HepG2 (cell line): ENCODE results near the gene KCNIP4. TPM values are rescaled to one million over a fixed set of nuclear protein-coding genes. Genes with fewer than 3 reads are reported as not detected.
A peak's percentile ranks its signal among the peaks of the same experiment; 100 is the strongest.

Experiments
- ARHGAP35 ChIP-seq: sonication (generic); formaldehyde crosslinking; IDR thresholded peaks from 2 replicates; pipeline ENCODE4 v1.9.0; 2022; ENCODE audit warnings: mild to moderate bottlenecking, inconsistent platforms, moderate library complexity, missing genetic modification reagents, borderline replicate concordance
- CBFB ChIP-seq: sonication (generic); formaldehyde crosslinking; IDR thresholded peaks from 2 replicates; pipeline ENCODE4 v1.4.0; 2020; ENCODE audit warnings: missing genetic modification reagents
- CREM ChIP-seq, 2 experiments: sonication (generic) in 1 of 2; formaldehyde crosslinking in 1 of 2; IDR thresholded peaks; 2 replicates each; pipeline versions ENCODE4 v1.4.0 to v1.6.1; 2016 to 2020; ENCODE audit warnings: antibody characterized with exemption in 1 of 2, mild to moderate bottlenecking in 1 of 2, missing genetic modification reagents in 1 of 2
- KDM3A ChIP-seq: IDR thresholded peaks from 2 replicates; pipeline ENCODE4 v1.6.1; 2018; ENCODE audit warnings: low read depth, missing compliant biosample characterization
- KDM5B ChIP-seq: sonication (generic); formaldehyde crosslinking; IDR thresholded peaks from 2 replicates; pipeline ENCODE4 v1.4.0; 2020; ENCODE audit warnings: missing genetic modification reagents, mild to moderate bottlenecking, borderline replicate concordance
- KLF16 ChIP-seq, 2 experiments: sonication (generic) in 1 of 2; formaldehyde crosslinking in 1 of 2; IDR thresholded peaks; 2 replicates each; pipeline versions ENCODE4 v1.6.1 to v1.8.0; 2016 to 2023; ENCODE audit warnings: missing genetic modification reagents in 2 of 2, missing compliant biosample characterization in 1 of 2
- MZF1 ChIP-seq: sonication (generic); formaldehyde crosslinking; IDR thresholded peaks from 2 replicates; pipeline ENCODE4 v1.8.1; 2023; ENCODE audit warnings: mild to moderate bottlenecking, missing genetic modification reagents, borderline replicate concordance
- PHF20 ChIP-seq: sonication (generic); formaldehyde crosslinking; IDR thresholded peaks from 2 replicates; pipeline ENCODE4 v1.5.0; 2020; ENCODE audit warnings: mild to moderate bottlenecking, missing genetic modification reagents
- SKIL ChIP-seq: sonication (generic); formaldehyde crosslinking; IDR thresholded peaks from 2 replicates; pipeline ENCODE4 v1.8.0; 2022; ENCODE audit warnings: missing genetic modification reagents, mild to moderate bottlenecking, moderate library complexity, borderline replicate concordance
- SP1 ChIP-seq, 2 experiments: fragments of 450-650 bp in 1 of 2; sonication (generic) in 1 of 2; formaldehyde crosslinking in 1 of 2; IDR thresholded peaks; 2 replicates each; pipeline versions ENCODE4 v1.4.0 to v1.6.1; 2016 to 2020; ENCODE audit warnings: missing genetic modification reagents in 1 of 2
- SP2 ChIP-seq: sonication (generic); formaldehyde crosslinking; IDR thresholded peaks from 2 replicates; pipeline ENCODE4 v1.5.1; 2020; ENCODE audit warnings: mild to moderate bottlenecking, missing genetic modification reagents
- TMF1 ChIP-seq: sonication (generic); formaldehyde crosslinking; IDR thresholded peaks from 2 replicates; pipeline ENCODE4 v1.8.1; 2022; ENCODE audit warnings: low read depth, missing genetic modification reagents
- U2AF2 ChIP-seq: fragments of 200-400 bp; formaldehyde crosslinking; IDR thresholded peaks from 2 replicates; pipeline ENCODE4 v1.6.1; 2017; ENCODE audit warnings: low read depth, mild to moderate bottlenecking, low read length
- YEATS4 ChIP-seq: sonication (generic); formaldehyde crosslinking; IDR thresholded peaks from 2 replicates; pipeline ENCODE4 v1.4.0; 2020; ENCODE audit warnings: missing genetic modification reagents, borderline replicate concordance
- ZKSCAN5 ChIP-seq: sonication (generic); formaldehyde crosslinking; IDR thresholded peaks from 2 replicates; pipeline ENCODE4 v1.5.1; 2020; ENCODE audit warnings: mild to moderate bottlenecking, missing genetic modification reagents
- ZNF777 ChIP-seq: sonication (generic); formaldehyde crosslinking; IDR thresholded peaks from 2 replicates; pipeline ENCODE4 v1.4.0; 2020; ENCODE audit warnings: missing genetic modification reagents
- ZSCAN9 ChIP-seq: IDR thresholded peaks from 2 replicates; pipeline ENCODE4 v1.6.1; 2016; ENCODE audit warnings: borderline replicate concordance
- polyA plus RNA-seq, 8 experiments: library from polyadenylated mRNA; depleted of rRNA in 3 of 8; stranded (reverse) in 7 of 8; unstranded in 1 of 8; fragments of >200 nt; fragmentation: Illumina TruSeq in 4 of 8; extraction: Trizol in 4 of 8; gene quantifications; 2 replicates each; pipeline versions ENCODE4 v1.2.1 to v1.2.3, GENCODE V29; 2011 to 2016; ENCODE audit warnings: low read depth in 4 of 8, missing spikeins in 1 of 8, mixed read lengths in 1 of 8; ENCODE audit not compliant: insufficient read depth in 1 of 8
- total RNA-seq, 5 experiments: library from RNA; depleted of rRNA; stranded (reverse); fragments of >200 nt; fragmentation: Illumina TruSeq; extraction: Trizol; gene quantifications; 2 replicates each; pipeline ENCODE4 v1.2.3, GENCODE V29; 2016; ENCODE audit warnings: low read depth in 1 of 5
- TF ChIP-seq, protein P1 (sequence below): sonication (generic); formaldehyde crosslinking; IDR thresholded peaks from 2 replicates; pipeline ENCODE4 v1.5.0; 2020; ENCODE audit warnings: mild to moderate bottlenecking, missing genetic modification reagents, borderline replicate concordance
- TF ChIP-seq, protein P2 (sequence below), 2 experiments: sonication (generic) in 1 of 2; formaldehyde crosslinking in 1 of 2; IDR thresholded peaks; 2 replicates each; pipeline versions ENCODE4 v1.5.1 to v1.6.1; 2011 to 2020; ENCODE audit warnings: borderline replicate concordance in 1 of 2, low read depth in 1 of 2, low read length in 1 of 2, mild to moderate bottlenecking in 1 of 2, missing genetic modification reagents in 1 of 2, moderate library complexity in 1 of 2

The KCNIP4 gene
- total and polyA plus RNA-seq, 2 of the 13 experiments (the other 11 are each of a cell fraction or from before 2014, with no cell fraction given) = 0.09 TPM; not detected in 1

- TF ChIP-seq ZNF777 (CRISPR knock-in tag) (no peak), SKIL (CRISPR knock-in tag) (no peak), PHF20 (CRISPR knock-in tag) (peak; percentile 92), CBFB (CRISPR knock-in tag) (peak; percentile 44; the same call in 1 of the 2 replicates), TMF1 (0 out of 2 replicates have a peak, but pooled peaks have one; percentile 27), MZF1 (0 out of 2 replicates have a peak, but pooled peaks have one; percentile 28), KLF16 (CRISPR knock-in tag; IDR thresholded peaks at IDR 0.05) (peak in 1 of 2 experiments; percentile 70; a peak in 1 of 4 replicates), ZSCAN9 (0 out of 2 replicates have a peak, but pooled peaks have one; percentile 38), CREM (IDR thresholded peaks at IDR 0.05) (peak; percentile 95), CREM (CRISPR knock-in tag; IDR thresholded peaks at IDR 0.05) (peak; percentile 70; the same call in 1 of the 2 replicates), ZKSCAN5 (CRISPR knock-in tag) (no peak), SP2 (CRISPR knock-in tag) (peak; percentile 23; the same call in 1 of the 2 replicates), SP1 (IDR thresholded peaks at IDR 0.05) (no peak), SP1 (CRISPR knock-in tag; IDR thresholded peaks at IDR 0.05) (peak; percentile 33; the same call in 1 of the 2 replicates), YEATS4 (CRISPR knock-in tag) (peak; percentile 46; the same call in 1 of the 2 replicates), KDM3A (CRISPR knock-in tag) (peak; percentile 68; the same call in 1 of the 2 replicates), ARHGAP35 (peak; percentile 40; the same call in 1 of the 2 replicates), KDM5B (CRISPR knock-in tag) (peak; percentile 65; the same call in 1 of the 2 replicates), U2AF2 (peak; percentile 98)
- TF ChIP-seq, protein P1, sequence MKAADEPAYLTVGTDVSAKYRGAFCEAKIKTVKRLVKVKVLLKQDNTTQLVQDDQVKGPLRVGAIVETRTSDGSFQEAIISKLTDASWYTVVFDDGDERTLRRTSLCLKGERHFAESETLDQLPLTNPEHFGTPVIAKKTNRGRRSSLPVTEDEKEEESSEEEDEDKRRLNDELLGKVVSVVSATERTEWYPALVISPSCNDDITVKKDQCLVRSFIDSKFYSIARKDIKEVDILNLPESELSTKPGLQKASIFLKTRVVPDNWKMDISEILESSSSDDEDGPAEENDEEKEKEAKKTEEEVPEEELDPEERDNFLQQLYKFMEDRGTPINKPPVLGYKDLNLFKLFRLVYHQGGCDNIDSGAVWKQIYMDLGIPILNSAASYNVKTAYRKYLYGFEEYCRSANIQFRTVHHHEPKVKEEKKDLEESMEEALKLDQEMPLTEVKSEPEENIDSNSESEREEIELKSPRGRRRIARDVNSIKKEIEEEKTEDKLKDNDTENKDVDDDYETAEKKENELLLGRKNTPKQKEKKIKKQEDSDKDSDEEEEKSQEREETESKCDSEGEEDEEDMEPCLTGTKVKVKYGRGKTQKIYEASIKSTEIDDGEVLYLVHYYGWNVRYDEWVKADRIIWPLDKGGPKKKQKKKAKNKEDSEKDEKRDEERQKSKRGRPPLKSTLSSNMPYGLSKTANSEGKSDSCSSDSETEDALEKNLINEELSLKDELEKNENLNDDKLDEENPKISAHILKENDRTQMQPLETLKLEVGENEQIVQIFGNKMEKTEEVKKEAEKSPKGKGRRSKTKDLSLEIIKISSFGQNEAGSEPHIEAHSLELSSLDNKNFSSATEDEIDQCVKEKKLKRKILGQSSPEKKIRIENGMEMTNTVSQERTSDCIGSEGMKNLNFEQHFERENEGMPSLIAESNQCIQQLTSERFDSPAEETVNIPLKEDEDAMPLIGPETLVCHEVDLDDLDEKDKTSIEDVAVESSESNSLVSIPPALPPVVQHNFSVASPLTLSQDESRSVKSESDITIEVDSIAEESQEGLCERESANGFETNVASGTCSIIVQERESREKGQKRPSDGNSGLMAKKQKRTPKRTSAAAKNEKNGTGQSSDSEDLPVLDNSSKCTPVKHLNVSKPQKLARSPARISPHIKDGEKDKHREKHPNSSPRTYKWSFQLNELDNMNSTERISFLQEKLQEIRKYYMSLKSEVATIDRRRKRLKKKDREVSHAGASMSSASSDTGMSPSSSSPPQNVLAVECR (CRISPR knock-in tag) = peak; percentile 96
- TF ChIP-seq, protein P2, sequence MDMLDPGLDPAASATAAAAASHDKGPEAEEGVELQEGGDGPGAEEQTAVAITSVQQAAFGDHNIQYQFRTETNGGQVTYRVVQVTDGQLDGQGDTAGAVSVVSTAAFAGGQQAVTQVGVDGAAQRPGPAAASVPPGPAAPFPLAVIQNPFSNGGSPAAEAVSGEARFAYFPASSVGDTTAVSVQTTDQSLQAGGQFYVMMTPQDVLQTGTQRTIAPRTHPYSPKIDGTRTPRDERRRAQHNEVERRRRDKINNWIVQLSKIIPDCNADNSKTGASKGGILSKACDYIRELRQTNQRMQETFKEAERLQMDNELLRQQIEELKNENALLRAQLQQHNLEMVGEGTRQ (IDR thresholded peaks at IDR 0.05; ENCODE audit: low read depth, low read length) = peak; percentile 80
- TF ChIP-seq, protein P2 (CRISPR knock-in tag; IDR thresholded peaks at IDR 0.05; ENCODE audit: borderline replicate concordance) = peak; percentile 65; the same call in 1 of the 2 replicates
These were observed 1248.4 kb downstream of the KCNIP4 start, which contains the start of gene PACRGL (continued) for GRCh38 chr4:20700007-20700761.
